ENCODE data around the gene HIPK3.

DNA sequence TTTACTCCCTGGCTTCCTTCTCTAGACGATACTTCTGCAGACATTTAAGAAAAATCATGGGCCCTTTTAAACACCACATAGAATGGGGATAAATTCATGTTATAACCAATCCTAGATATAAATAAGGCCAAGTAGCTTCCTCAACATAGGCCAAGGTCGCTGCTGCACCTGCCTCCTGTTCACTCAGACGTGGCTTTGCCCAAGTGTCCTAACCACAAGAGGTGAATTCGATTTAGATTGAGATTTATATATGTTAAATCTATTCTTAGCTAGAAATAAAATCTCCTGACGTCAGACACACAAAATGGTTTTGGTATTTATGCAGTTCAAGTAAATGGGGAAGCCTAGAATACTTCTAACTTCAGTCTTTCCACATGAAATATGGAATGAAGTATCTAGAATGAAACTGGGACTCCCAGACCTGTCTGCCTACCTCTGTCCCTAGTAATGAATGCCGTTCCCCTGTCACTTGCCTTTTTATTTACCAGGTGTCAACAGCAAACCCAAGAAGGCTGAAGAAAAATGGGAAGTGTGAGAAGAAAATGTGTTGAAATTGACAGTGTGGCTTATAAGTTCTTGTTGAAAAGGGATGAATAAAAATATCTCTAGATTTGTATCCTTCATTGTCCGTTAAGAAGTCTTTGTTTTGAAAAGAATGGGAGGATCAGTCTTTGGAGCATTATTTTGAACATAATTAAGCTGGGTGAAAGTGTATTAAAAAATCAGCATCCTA lies 131.8 kb downstream of the HIPK3 start:
- TF ChIP-seq, protein P1, sequence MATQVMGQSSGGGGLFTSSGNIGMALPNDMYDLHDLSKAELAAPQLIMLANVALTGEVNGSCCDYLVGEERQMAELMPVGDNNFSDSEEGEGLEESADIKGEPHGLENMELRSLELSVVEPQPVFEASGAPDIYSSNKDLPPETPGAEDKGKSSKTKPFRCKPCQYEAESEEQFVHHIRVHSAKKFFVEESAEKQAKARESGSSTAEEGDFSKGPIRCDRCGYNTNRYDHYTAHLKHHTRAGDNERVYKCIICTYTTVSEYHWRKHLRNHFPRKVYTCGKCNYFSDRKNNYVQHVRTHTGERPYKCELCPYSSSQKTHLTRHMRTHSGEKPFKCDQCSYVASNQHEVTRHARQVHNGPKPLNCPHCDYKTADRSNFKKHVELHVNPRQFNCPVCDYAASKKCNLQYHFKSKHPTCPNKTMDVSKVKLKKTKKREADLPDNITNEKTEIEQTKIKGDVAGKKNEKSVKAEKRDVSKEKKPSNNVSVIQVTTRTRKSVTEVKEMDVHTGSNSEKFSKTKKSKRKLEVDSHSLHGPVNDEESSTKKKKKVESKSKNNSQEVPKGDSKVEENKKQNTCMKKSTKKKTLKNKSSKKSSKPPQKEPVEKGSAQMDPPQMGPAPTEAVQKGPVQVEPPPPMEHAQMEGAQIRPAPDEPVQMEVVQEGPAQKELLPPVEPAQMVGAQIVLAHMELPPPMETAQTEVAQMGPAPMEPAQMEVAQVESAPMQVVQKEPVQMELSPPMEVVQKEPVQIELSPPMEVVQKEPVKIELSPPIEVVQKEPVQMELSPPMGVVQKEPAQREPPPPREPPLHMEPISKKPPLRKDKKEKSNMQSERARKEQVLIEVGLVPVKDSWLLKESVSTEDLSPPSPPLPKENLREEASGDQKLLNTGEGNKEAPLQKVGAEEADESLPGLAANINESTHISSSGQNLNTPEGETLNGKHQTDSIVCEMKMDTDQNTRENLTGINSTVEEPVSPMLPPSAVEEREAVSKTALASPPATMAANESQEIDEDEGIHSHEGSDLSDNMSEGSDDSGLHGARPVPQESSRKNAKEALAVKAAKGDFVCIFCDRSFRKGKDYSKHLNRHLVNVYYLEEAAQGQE (IDR thresholded peaks at IDR 0.05; ENCODE audit: low read depth), result no peak
- TF ChIP-seq EP300 (IDR thresholded peaks at IDR 0.05; ENCODE audit: borderline replicate concordance) (no peak), EGR1 (IDR thresholded peaks at IDR 0.05) (no peak), RAD21 (IDR thresholded peaks at IDR 0.05; ENCODE audit: low read depth) (no peak), YY1 (IDR thresholded peaks at IDR 0.05; ENCODE audit: low read depth) (no peak)
- TF ChIP-seq, protein P2, sequence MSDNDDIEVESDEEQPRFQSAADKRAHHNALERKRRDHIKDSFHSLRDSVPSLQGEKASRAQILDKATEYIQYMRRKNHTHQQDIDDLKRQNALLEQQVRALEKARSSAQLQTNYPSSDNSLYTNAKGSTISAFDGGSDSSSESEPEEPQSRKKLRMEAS (IDR thresholded peaks at IDR 0.05), result no peak

Data from Ishikawa (cell line).